H1 (cell line): ENCODE data around the gene APC2. TPM values are rescaled to one million over a fixed set of nuclear protein-coding genes. Genes with fewer than 3 reads are reported as not detected.

Experiments used
- FOSL1 ChIP-seq: IDR thresholded peaks from 2 replicates; pipeline ENCODE4 v1.6.1; 2011; ENCODE audit warnings: mild to moderate bottlenecking, low read depth, low read length, moderate library complexity; ENCODE audit not compliant: insufficient read depth
- SRF ChIP-seq: IDR thresholded peaks from 2 replicates; pipeline ENCODE4 v1.6.1; 2011; ENCODE audit warnings: mild to moderate bottlenecking, low read depth, low read length, moderate library complexity
- polyA plus RNA-seq, 7 experiments: library from polyadenylated mRNA; depleted of rRNA in 3 of 7; stranded (reverse) in 5 of 7; unstranded in 2 of 7; fragments of >200 nt in 5 of 7; fragments of 200-250 nt in 2 of 7; gene quantifications; 1 replicate in 5 of 7; 2 replicates in 1 of 7; 4 replicates in 1 of 7; pipeline versions ENCODE4 v1.2.1 to v1.2.3, GENCODE V29; 2011 to 2013; ENCODE audit warnings: missing spikeins in 2 of 7, mixed read lengths in 2 of 7
- total RNA-seq: library from RNA; stranded (reverse); fragmentation: NEBNext Ultra II Directional; extraction: Animal tissue kit (Norgen Biotek cat#: 25700); gene quantifications from 2 replicates; pipeline ENCODE4 v1.2.1, GENCODE V29; 2021

Gene APC2
- total and polyA plus RNA-seq, 2 of the 8 experiments (the other 6 are each of a cell fraction or from before 2014, with no cell fraction given) = 1.3 to 4.1 TPM

DNA sequence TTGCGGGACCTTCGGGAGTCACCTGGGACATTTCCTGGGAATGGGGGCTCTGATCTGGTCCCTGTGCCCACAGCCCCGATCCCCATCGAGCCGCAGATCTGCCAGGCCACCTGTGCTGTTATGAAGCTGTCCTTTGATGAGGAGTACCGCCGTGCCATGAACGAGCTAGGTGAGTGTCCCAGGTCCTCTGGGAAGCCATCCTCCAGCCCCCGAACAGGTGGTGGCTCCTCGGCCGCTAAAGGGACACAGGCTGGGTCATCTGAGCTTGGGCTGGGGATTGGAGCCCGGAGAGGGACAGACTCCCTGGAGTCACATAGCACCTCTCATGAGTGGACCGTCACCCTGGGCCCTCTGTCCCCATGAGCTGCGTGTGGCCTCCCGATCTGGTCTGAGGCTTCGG lies 8.0 kb downstream of the APC2 start (continued):
- TF ChIP-seq SRF (no peak), FOSL1 (no peak)
